Neural crest cell (in vitro differentiated cells): ENCODE measurements around the gene WDR45B. TPM values are rescaled to one million over a fixed set of nuclear protein-coding genes. Genes with fewer than 3 reads are reported as not detected.

Experiments
- DNase-seq: peaks from one replicate; pipeline ENCODE4 v3.0.0; 2021; ENCODE audit warnings: low read depth, mixed read lengths, low spot score
- H3K27ac Mint-ChIP-seq: one replicate; pipeline ENCODE4 v1.8.0; 2021; ENCODE audit warnings: mild to moderate bottlenecking, mixed read lengths; ENCODE audit not compliant: unreplicated experiment
- H3K27me3 Mint-ChIP-seq: 2 replicates; pipeline ENCODE4 v1.8.0; 2021; ENCODE audit warnings: low read depth, mild to moderate bottlenecking, mixed read lengths
- H3K36me3 Mint-ChIP-seq: 2 replicates; pipeline ENCODE4 v1.8.0; 2021; ENCODE audit warnings: low read depth, mild to moderate bottlenecking, mixed read lengths
- H3K4me1 Mint-ChIP-seq: 2 replicates; pipeline ENCODE4 v1.8.0; 2021; ENCODE audit warnings: mixed read lengths
- H3K4me3 Mint-ChIP-seq: one replicate; pipeline ENCODE4 v1.8.0; 2021; ENCODE audit warnings: mild to moderate bottlenecking, mixed read lengths
- H3K9me3 Mint-ChIP-seq: 2 replicates; pipeline ENCODE4 v1.8.0; 2021; ENCODE audit warnings: mixed read lengths
- total RNA-seq: library from RNA; stranded (reverse); gene quantifications from 2 replicates; pipeline ENCODE4 v1.2.1, GENCODE V29; 2021
- TF ChIP-seq, protein P1 (sequence below): fragments of 200-600 bp; sonication (generic); conservative IDR thresholded peaks from 2 replicates; pipeline ENCODE4 v1.5.0; 2021; ENCODE audit warnings: antibody characterized with exemption, mild to moderate bottlenecking

WDR45B gene
- total RNA-seq, 1 donor from 2014 or later: 57.1 TPM

GRCh38 chr17:82687871-82688270 lies 39.6 kb upstream of the WDR45B start:
- DNase-seq: no peak
- Mint-ChIP-seq H3K36me3 (no peaks in the 10 kb centered on the region), H3K27me3 (peaks cover 3% of the 10 kb centered on the region), H3K4me3 (no peak overlapping the region), H3K9me3 (no peaks in the 10 kb centered on the region), H3K4me1 (peaks cover 31% of the 10 kb centered on the region), H3K27ac (no peak overlapping the region)
- TF ChIP-seq, protein P1, sequence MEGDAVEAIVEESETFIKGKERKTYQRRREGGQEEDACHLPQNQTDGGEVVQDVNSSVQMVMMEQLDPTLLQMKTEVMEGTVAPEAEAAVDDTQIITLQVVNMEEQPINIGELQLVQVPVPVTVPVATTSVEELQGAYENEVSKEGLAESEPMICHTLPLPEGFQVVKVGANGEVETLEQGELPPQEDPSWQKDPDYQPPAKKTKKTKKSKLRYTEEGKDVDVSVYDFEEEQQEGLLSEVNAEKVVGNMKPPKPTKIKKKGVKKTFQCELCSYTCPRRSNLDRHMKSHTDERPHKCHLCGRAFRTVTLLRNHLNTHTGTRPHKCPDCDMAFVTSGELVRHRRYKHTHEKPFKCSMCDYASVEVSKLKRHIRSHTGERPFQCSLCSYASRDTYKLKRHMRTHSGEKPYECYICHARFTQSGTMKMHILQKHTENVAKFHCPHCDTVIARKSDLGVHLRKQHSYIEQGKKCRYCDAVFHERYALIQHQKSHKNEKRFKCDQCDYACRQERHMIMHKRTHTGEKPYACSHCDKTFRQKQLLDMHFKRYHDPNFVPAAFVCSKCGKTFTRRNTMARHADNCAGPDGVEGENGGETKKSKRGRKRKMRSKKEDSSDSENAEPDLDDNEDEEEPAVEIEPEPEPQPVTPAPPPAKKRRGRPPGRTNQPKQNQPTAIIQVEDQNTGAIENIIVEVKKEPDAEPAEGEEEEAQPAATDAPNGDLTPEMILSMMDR: no peak

GRCh38 chr17:82687375-82687861 lies 39.2 kb upstream of the WDR45B start:
- Mint-ChIP-seq H3K36me3 (no peaks in the 10 kb centered on the region), H3K4me3 (peak overlapping the region; percentile 14), H3K9me3 (no peaks in the 10 kb centered on the region), H3K4me1 (peaks cover 31% of the 10 kb centered on the region), H3K27me3 (peaks cover 3% of the 10 kb centered on the region), H3K27ac (peak overlapping the region; percentile 3)
- TF ChIP-seq, protein P1: no peak
- no peak for DNase-seq

DNA sequence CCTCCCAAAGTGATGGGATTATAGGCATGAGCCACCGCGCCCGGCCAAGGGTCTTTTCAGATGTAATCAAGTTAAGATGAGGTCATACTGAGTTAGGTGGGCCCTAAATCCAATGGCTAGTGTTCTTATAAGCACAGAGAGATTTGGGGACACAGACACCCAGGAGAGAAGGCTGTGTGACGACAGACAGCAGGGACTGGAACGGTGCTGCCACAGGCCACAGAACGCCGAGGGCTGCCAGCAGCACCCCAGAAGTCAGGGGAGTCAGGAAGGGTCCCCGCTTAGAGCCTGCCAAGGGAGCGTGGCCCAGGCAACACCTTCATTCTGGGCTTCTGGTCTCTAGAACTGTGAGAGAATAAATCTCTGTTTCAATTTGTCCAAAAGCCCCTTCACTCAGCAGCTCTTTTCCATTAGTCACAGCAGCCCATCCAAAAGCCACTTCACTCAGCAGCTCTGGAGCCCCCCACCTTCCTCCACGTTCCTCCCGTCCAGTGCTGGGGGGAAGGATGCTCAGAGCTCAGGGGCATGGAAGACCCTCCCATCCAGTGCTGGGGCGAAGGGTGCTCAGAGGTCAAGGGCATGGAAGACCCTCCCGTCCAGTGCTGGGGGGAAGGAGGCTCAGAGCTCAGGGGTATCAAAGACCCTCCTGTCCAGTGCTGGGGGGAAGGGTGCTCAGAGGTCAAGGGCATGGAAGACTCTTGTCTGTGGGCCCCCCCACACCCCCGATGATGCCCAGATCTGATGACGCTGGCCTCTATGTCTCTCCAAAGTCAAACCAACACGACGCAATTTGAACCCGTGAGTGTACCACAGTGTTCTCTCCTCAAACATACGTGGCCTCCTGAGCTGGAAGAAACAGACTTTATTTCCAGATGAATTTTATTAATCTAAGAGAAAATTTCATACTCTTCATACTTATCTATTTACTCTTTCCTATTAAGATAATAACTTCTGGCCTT lies 38.4 kb upstream of the WDR45B start:
- Mint-ChIP-seq H3K9me3 (peaks cover 7% of the 10 kb centered on the region), H3K27ac (peak overlapping the region; percentile 60), H3K27me3 (peaks cover 3% of the 10 kb centered on the region), H3K4me3 (peak overlapping the region; percentile 14), H3K4me1 (peaks cover 31% of the 10 kb centered on the region), H3K36me3 (peaks cover 4% of the 10 kb centered on the region)
- DNase-seq: no peak
- TF ChIP-seq, protein P1: no peak

- H3K4me3 Mint-ChIP-seq: no peak overlapping the region
- peaks cover 4% of the 10 kb centered on the region for H3K36me3 Mint-ChIP-seq
- TF ChIP-seq, protein P1: no peak
- no peaks in the 10 kb centered on the region for H3K27me3 Mint-ChIP-seq
- DNase-seq: no peak
- peaks cover 19% of the 10 kb centered on the region for H3K4me1 Mint-ChIP-seq
- peaks cover 8% of the 10 kb centered on the region for H3K9me3 Mint-ChIP-seq
- no peak overlapping the region for H3K27ac Mint-ChIP-seq
Observed at GRCh38 chr17:82685291-82685690, 37.0 kb upstream of the WDR45B start.

GRCh38 chr17:82684228-82684841 lies 36.1 kb upstream of the WDR45B start:
- H3K9me3 Mint-ChIP-seq: peaks cover 8% of the 10 kb centered on the region
- no peak for DNase-seq
- no peak overlapping the region for H3K27ac Mint-ChIP-seq
- TF ChIP-seq, protein P1: no peak
- H3K27me3 Mint-ChIP-seq: no peaks in the 10 kb centered on the region
- peaks cover 4% of the 10 kb centered on the region for H3K36me3 Mint-ChIP-seq
- no peak overlapping the region for H3K4me3 Mint-ChIP-seq
- H3K4me1 Mint-ChIP-seq: peaks cover 15% of the 10 kb centered on the region
